Neural crest cell (in vitro differentiated cells): ENCODE results near the gene MTREX. TPM values are rescaled to one million over a fixed set of nuclear protein-coding genes. Genes with fewer than 3 reads are reported as not detected.

Experiments
- DNase-seq: peaks from one replicate; pipeline ENCODE4 v3.0.0; 2021; ENCODE audit warnings: low read depth, mixed read lengths, low spot score
- H3K27ac Mint-ChIP-seq: one replicate; pipeline ENCODE4 v1.8.0; 2021; ENCODE audit warnings: mild to moderate bottlenecking, mixed read lengths; ENCODE audit not compliant: unreplicated experiment
- H3K27me3 Mint-ChIP-seq: 2 replicates; pipeline ENCODE4 v1.8.0; 2021; ENCODE audit warnings: low read depth, mild to moderate bottlenecking, mixed read lengths
- H3K36me3 Mint-ChIP-seq: 2 replicates; pipeline ENCODE4 v1.8.0; 2021; ENCODE audit warnings: low read depth, mild to moderate bottlenecking, mixed read lengths
- H3K4me1 Mint-ChIP-seq: 2 replicates; pipeline ENCODE4 v1.8.0; 2021; ENCODE audit warnings: mixed read lengths
- H3K4me3 Mint-ChIP-seq: one replicate; pipeline ENCODE4 v1.8.0; 2021; ENCODE audit warnings: mild to moderate bottlenecking, mixed read lengths
- H3K9me3 Mint-ChIP-seq: 2 replicates; pipeline ENCODE4 v1.8.0; 2021; ENCODE audit warnings: mixed read lengths
- CTCF ChIP-seq: fragments of 200-600 bp; sonication (generic); conservative IDR thresholded peaks from 2 replicates; pipeline ENCODE4 v1.5.0; 2021; ENCODE audit warnings: antibody characterized with exemption, mild to moderate bottlenecking
- total RNA-seq: library from RNA; stranded (reverse); gene quantifications from 2 replicates; pipeline ENCODE4 v1.2.1, GENCODE V29; 2021

MTREX gene
- total RNA-seq, 1 donor from 2014 or later: 101 TPM

GRCh38 chr5:55407059-55407684 is 99.4 kb downstream of the MTREX start:
- no peak overlapping the region for H3K4me3 Mint-ChIP-seq
- H3K27me3 Mint-ChIP-seq: no peaks in the 10 kb centered on the region
- peak; percentile 70 for TF ChIP-seq CTCF
- H3K4me1 Mint-ChIP-seq: no peaks in the 10 kb centered on the region
- no peak for DNase-seq
- no peaks in the 10 kb centered on the region for H3K9me3 Mint-ChIP-seq
- H3K36me3 Mint-ChIP-seq: peaks cover 10% of the 10 kb centered on the region
- no peak overlapping the region for H3K27ac Mint-ChIP-seq

- no peak for TF ChIP-seq CTCF
- Mint-ChIP-seq H3K27me3 (no peaks in the 10 kb centered on the region), H3K4me3 (no peak overlapping the region), H3K9me3 (no peaks in the 10 kb centered on the region), H3K4me1 (no peaks in the 10 kb centered on the region), H3K36me3 (peaks cover 10% of the 10 kb centered on the region), H3K27ac (no peak overlapping the region)
- no peak for DNase-seq
Measured at GRCh38 chr5:55407984-55408383, 100.2 kb downstream of the MTREX start.

- DNase-seq: no peak
- TF ChIP-seq CTCF: no peak
- Mint-ChIP-seq H3K9me3 (no peaks in the 10 kb centered on the region), H3K4me3 (no peak overlapping the region), H3K4me1 (no peaks in the 10 kb centered on the region), H3K36me3 (peaks cover 10% of the 10 kb centered on the region), H3K27me3 (no peaks in the 10 kb centered on the region), H3K27ac (no peak overlapping the region)
Measured at GRCh38 chr5:55409775-55410174, 102.0 kb downstream of the MTREX start.

- Mint-ChIP-seq H3K4me3 (no peak overlapping the region), H3K9me3 (no peaks in the 10 kb centered on the region), H3K27me3 (no peaks in the 10 kb centered on the region), H3K27ac (no peak overlapping the region), H3K4me1 (no peaks in the 10 kb centered on the region), H3K36me3 (peaks cover 10% of the 10 kb centered on the region)
- TF ChIP-seq CTCF: no peak
- no peak for DNase-seq
Measured at GRCh38 chr5:55410845-55411244, 103.1 kb downstream of the MTREX start.

- no peaks in the 10 kb centered on the region for H3K9me3 Mint-ChIP-seq
- no peak overlapping the region for H3K27ac Mint-ChIP-seq
- no peaks in the 10 kb centered on the region for H3K27me3 Mint-ChIP-seq
- TF ChIP-seq CTCF: no peak
- H3K4me3 Mint-ChIP-seq: no peak overlapping the region
- DNase-seq: no peak
- H3K4me1 Mint-ChIP-seq: no peaks in the 10 kb centered on the region
- peaks cover 12% of the 10 kb centered on the region for H3K36me3 Mint-ChIP-seq
Measured at GRCh38 chr5:55411876-55412275, 104.1 kb downstream of the MTREX start.
